Ovary (tissue), 9 donors: ENCODE measurements around the gene CABP4. TPM values are rescaled to one million over a fixed set of nuclear protein-coding genes. Genes with fewer than 3 reads are reported as not detected.

Experiments used
- DNase-seq, 5 donors: peaks; one replicate each; pipeline ENCODE4 v3.0.0-alpha.2; 2019 to 2020
- H3K27ac ChIP-seq, 2 donors: fragments of 200-600 bp; one replicate each; pipeline versions ENCODE4 v1.5.1 to v1.8.0; 2019 to 2022
- H3K27me3 ChIP-seq: fragments of 200-600 bp; one replicate; pipeline ENCODE4 v1.8.0; 2022
- H3K36me3 ChIP-seq: fragments of 200-600 bp; sonication (generic); one replicate; pipeline ENCODE4 v1.5.1; 2019
- H3K4me1 ChIP-seq: one replicate; pipeline ENCODE4 v1.8.1; 2013; ENCODE audit warnings: mild to moderate bottlenecking, moderate library complexity; ENCODE audit not compliant: insufficient read depth
- H3K4me3 ChIP-seq: fragments of 200-600 bp; sonication (generic); one replicate; pipeline ENCODE4 v1.5.1; 2017
- H3K9me3 ChIP-seq, 2 donors: fragments of 200-600 bp in 1 of 2; sonication (generic) in 1 of 2; one replicate each; pipeline versions ENCODE4 v1.5.1 to v1.8.1; 2013 to 2019; ENCODE audit warnings: mild to moderate bottlenecking in 1 of 2, moderate library complexity in 1 of 2
- CTCF ChIP-seq, 3 donors: fragments of 450-650 bp in 2 of 3; fragments of 200-600 bp in 1 of 3; IDR thresholded peaks; one replicate each; pipeline versions ENCODE4 v1.5.1 to v1.8.0; 2016 to 2022; ENCODE audit warnings: antibody characterized with exemption in 3 of 3, mild to moderate bottlenecking in 1 of 3
- EP300 ChIP-seq: sonication (generic); formaldehyde crosslinking; IDR thresholded peaks from one replicate; pipeline ENCODE4 v1.6.1; 2017; ENCODE audit warnings: antibody characterized with exemption
- POLR2A ChIP-seq: fragments of 450-650 bp; IDR thresholded peaks from one replicate; pipeline ENCODE4 v1.6.1; 2017; ENCODE audit warnings: antibody characterized with exemption, mild to moderate bottlenecking, moderate library complexity
- WGBS, 3 donors: extraction: QIAGEN DNeasy Blood & Tissue Kit in 1 of 3; methylation state at CpG; one replicate each; pipeline versions ENCODE4 v1.1.5 to v1.1.7; 2013 to 2017; 5-methylcytosine and 5-hydroxymethylcytosine counted together
- intact Hi-C, 4 donors: fragments of 100-400 bp; cut with DNase I; formaldehyde crosslinking; loops; one replicate each; pipeline versions ENCODE4 v1.11.0 to v1.15.1; 2022 to 2023
- polyA plus RNA-seq, 2 donors: library from polyadenylated mRNA; stranded (reverse); fragments of 200-250 nt in 1 of 2; fragments of 350-450 nt in 1 of 2; fragmentation: Illumina TruSeq in 1 of 2; extraction: RNeasy Lipid Tissue Mini Kit (QIAGEN cat#74804) in 1 of 2; gene quantifications; one replicate each; pipeline ENCODE4 v1.2.3, GENCODE V29; 2013 to 2014
- total RNA-seq, 7 donors: library from RNA; depleted of rRNA in 2 of 7; stranded (reverse); fragments of >200 nt in 2 of 7; fragmentation: NEBNext Ultra II Directional in 3 of 7; extraction: Animal tissue kit (Norgen Biotek cat#: 25700) in 3 of 7; gene quantifications; one replicate each; pipeline versions ENCODE4 v1.1.0 to v1.2.4, GENCODE V29; 2016 to 2023
- donor health status: DM: no; HTN: no; CAD: no; lungs with moderate emphysema.
- donor health status: DM: no; HTN: no; CAD: no.
- donor health status: Bipolar disorder and iron deficiency.
- donor health status: DM: yes; HTN: yes; CAD: no.
- donor health status: DM: no; HTN: no; CAD: no.
- donor health status: DM: yes; HTN: yes; CAD: no.

CABP4 gene
- total and polyA plus RNA-seq, 9 donors = 0.13 to 2.1 (median 1.0) TPM; not detected in 1

- Histone ChIP-seq H3K27me3 (no peaks in the 10 kb centered on the region), H3K4me3 (no peak overlapping the region), H3K4me1 (peaks cover 9% of the 10 kb centered on the region), H3K27ac (no peak overlapping the region), H3K36me3 (no peaks in the 10 kb centered on the region), H3K9me3 (no peaks in the 10 kb centered on the region)
- DNase-seq = peak in 1 of 5 donors; percentile 25
- intact Hi-C loops = no loop called here
- 77 to 88% (median 80%) methylated on average over 20 of the region's 20 CpGs for WGBS, 3 donors
- no peak for TF ChIP-seq CTCF (IDR thresholded peaks at IDR 0.05)
- TF ChIP-seq EP300 = no peak
- no peak for TF ChIP-seq POLR2A
These were observed 31.5 kb downstream of the CABP4 start for GRCh38 chr11:67486481-67487195.

- intact Hi-C loops = no loop called here
- Histone ChIP-seq H3K27me3 (no peaks in the 10 kb centered on the region), H3K27ac (no peak overlapping the region), H3K4me3 (no peak overlapping the region), H3K36me3 (no peaks in the 10 kb centered on the region), H3K4me1 (no peaks in the 10 kb centered on the region), H3K9me3 (no peaks in the 10 kb centered on the region)
- DNase-seq = no peak
- WGBS, 3 donors = 81 to 89% (median 83%) methylated on average over 21 to 25 of the region's 25 CpGs
- TF ChIP-seq POLR2A (no peak), CTCF (IDR thresholded peaks at IDR 0.05) (no peak), EP300 (no peak)
These were observed 34.2 kb downstream of the CABP4 start for GRCh38 chr11:67489203-67489884.

GRCh38 chr11:67489885-67490726, 35.0 kb downstream of the CABP4 start:
- Histone ChIP-seq H3K27ac (no peak overlapping the region), H3K9me3 (no peaks in the 10 kb centered on the region), H3K4me1 (no peaks in the 10 kb centered on the region), H3K27me3 (no peaks in the 10 kb centered on the region), H3K4me3 (no peak overlapping the region), H3K36me3 (no peaks in the 10 kb centered on the region)
- DNase-seq = no peak
- TF ChIP-seq POLR2A = no peak
- TF ChIP-seq EP300 = no peak
- TF ChIP-seq CTCF (IDR thresholded peaks at IDR 0.05) = no peak
- intact Hi-C loops = no loop called here
- 82 to 86% (median 85%) methylated on average over 23 of the region's 23 CpGs for WGBS, 3 donors

GRCh38 chr11:67490727-67491065, 35.5 kb downstream of the CABP4 start:
- H3K36me3 ChIP-seq = no peaks in the 10 kb centered on the region
- TF ChIP-seq POLR2A = no peak
- no peak for TF ChIP-seq CTCF (IDR thresholded peaks at IDR 0.05)
- no peak for TF ChIP-seq EP300
- no peaks in the 10 kb centered on the region for H3K4me1 ChIP-seq
- no peaks in the 10 kb centered on the region for H3K9me3 ChIP-seq
- no peak for DNase-seq
- H3K4me3 ChIP-seq = no peak overlapping the region
- H3K27ac ChIP-seq = no peak overlapping the region
- 68 to 78% (median 68%) methylated on average over 15 of the region's 15 CpGs for WGBS, 3 donors
- H3K27me3 ChIP-seq = no peaks in the 10 kb centered on the region
- intact Hi-C loops = no loop called here
